Endothelial cell of umbilical vein (primary cell): ENCODE data around the gene SMCP. TPM values are rescaled to one million over a fixed set of nuclear protein-coding genes. Genes with fewer than 3 reads are reported as not detected.

Source experiments
- BruUV-seq: library from RNA; stranded (reverse); fragments of 400-500 nt; replicated peaks from 2 replicates; lab custom pipeline; 2021; lab: Mats Ljungman, UMichigan
- CTCF ChIA-PET: fragments of 300-600, 350-600 bp; sonication (Branson Sonifier 250); formaldehyde crosslinking; loops from one replicate; lab custom pipeline; 2021; ENCODE audit warnings: antibody characterized with exemption, inconsistent platforms; lab: Charles Lee
- POLR2A ChIA-PET: fragments of 300-600, 350-600 bp; sonication (Branson Sonifier 250); formaldehyde crosslinking; loops from one replicate; lab custom pipeline; 2021; ENCODE audit warnings: antibody characterized with exemption, inconsistent platforms; lab: Charles Lee
- DNase-seq: peaks from one replicate; pipeline ENCODE4 v3.0.0-alpha.2; 2011; ENCODE audit warnings: low read depth, low spot score
- FAIRE-seq: peaks from 2 replicates; lab custom pipeline; 2011; peaks lifted over from hg19 to GRCh38; lab: Jason Lieb, UNC
- H2AFZ ChIP-seq: 2 replicates; pipeline ENCODE4 v1.6.0; 2012; ENCODE audit warnings: low read depth, low read length, control low read depth, inconsistent platforms
- H3K27ac ChIP-seq: 2 replicates; pipeline ENCODE4 v1.5.1; 2011; ENCODE audit warnings: low read depth, mild to moderate bottlenecking, control low read depth, low read length, moderate library complexity; ENCODE audit not compliant: insufficient read depth
- H3K27me3 ChIP-seq, 2 experiments: 2 replicates each; pipeline versions ENCODE4 v1.6.0 to v1.6.1; 2011; ENCODE audit warnings: low read length in 2 of 2, mixed read lengths in 1 of 2; ENCODE audit not compliant: control insufficient read depth in 2 of 2, insufficient read depth in 2 of 2
- H3K36me3 ChIP-seq, 2 experiments: 2 replicates in 1 of 2; 3 replicates in 1 of 2; pipeline ENCODE4 v1.5.1; 2011; ENCODE audit warnings: low read length in 2 of 2, mild to moderate bottlenecking in 1 of 2, moderate library complexity in 1 of 2; ENCODE audit not compliant: control insufficient read depth in 2 of 2, insufficient read depth in 2 of 2; ENCODE audit errors: extremely low read depth in 1 of 2
- H3K4me1 ChIP-seq: 3 replicates; pipeline ENCODE4 v1.5.1; 2011; ENCODE audit warnings: mild to moderate bottlenecking, low read length; ENCODE audit not compliant: control insufficient read depth, insufficient read depth; ENCODE audit errors: extremely low read depth
- H3K4me2 ChIP-seq: 2 replicates; pipeline ENCODE4 v1.6.1; 2011; ENCODE audit warnings: low read length, control low read depth, mixed read lengths; ENCODE audit not compliant: insufficient read depth
- H3K4me3 ChIP-seq, 3 experiments: fragments of 200-600 bp in 1 of 3; sonication (generic), shearing (Covaris generic) in 1 of 3; replicated peaks in 1 of 3; 2 replicates each; pipeline ENCODE4 v1.5.1; 2011 to 2016; ENCODE audit warnings: control low read depth in 3 of 3, low read length in 3 of 3, mild to moderate bottlenecking in 2 of 3, inconsistent platforms in 1 of 3, low read depth in 1 of 3, moderate library complexity in 1 of 3; ENCODE audit not compliant: insufficient read depth in 1 of 3
- H3K79me2 ChIP-seq: 2 replicates; pipeline ENCODE4 v1.6.0; 2012; ENCODE audit warnings: low read length, inconsistent platforms; ENCODE audit not compliant: control insufficient read depth, insufficient read depth
- H3K9ac ChIP-seq: replicated peaks from 2 replicates; pipeline ENCODE3; 2011; ENCODE audit warnings: low read length, control low read depth; ENCODE audit not compliant: insufficient read depth; ENCODE audit errors: extremely low read depth
- H3K9me1 ChIP-seq: replicated peaks from 3 replicates; pipeline ENCODE4 v1.6.0; 2011; ENCODE audit warnings: mild to moderate bottlenecking, low read length; ENCODE audit not compliant: control insufficient read depth, insufficient read depth; ENCODE audit errors: extremely low read depth
- H3K9me3 ChIP-seq: replicated peaks from 2 replicates; pipeline ENCODE4 v1.5.1; 2012; ENCODE audit warnings: low read length, inconsistent platforms; ENCODE audit not compliant: control insufficient read depth, insufficient read depth
- H4K20me1 ChIP-seq: replicated peaks from 2 replicates; pipeline ENCODE3; 2011; ENCODE audit warnings: mild to moderate bottlenecking, low read length; ENCODE audit not compliant: control insufficient read depth, insufficient read depth; ENCODE audit errors: extremely low read depth
- CTCF ChIP-seq, 2 donors: IDR thresholded peaks; 1 replicate in 1 of 2; 2 replicates in 1 of 2; pipeline ENCODE4 v1.5.1; 2011; ENCODE audit warnings: low read length in 2 of 2, mild to moderate bottlenecking in 2 of 2, moderate library complexity in 2 of 2, control low read depth in 1 of 2, inconsistent platforms in 1 of 2, low read depth in 1 of 2; ENCODE audit not compliant: insufficient read depth in 1 of 2; ENCODE audit errors: extremely low read depth in 1 of 2
- EZH2 ChIP-seq: IDR thresholded peaks from 2 replicates; pipeline ENCODE4 v1.6.1; 2012; ENCODE audit warnings: borderline replicate concordance, low read depth, mild to moderate bottlenecking, moderate library complexity, low read length, inconsistent platforms; ENCODE audit not compliant: severe bottlenecking
- FOS ChIP-seq: IDR thresholded peaks from 2 replicates; pipeline ENCODE4 v1.6.1; 2011; ENCODE audit warnings: mild to moderate bottlenecking, low read length, moderate library complexity, borderline replicate concordance; ENCODE audit not compliant: insufficient read depth
- GATA2 ChIP-seq: IDR thresholded peaks from 2 replicates; pipeline ENCODE4 v1.7.0; 2011; ENCODE audit warnings: low read depth, mild to moderate bottlenecking, moderate library complexity, mixed read lengths, low read length; ENCODE audit not compliant: insufficient read length, insufficient read depth
- JUN ChIP-seq: IDR thresholded peaks from 2 replicates; pipeline ENCODE4 v1.6.1; 2011; ENCODE audit warnings: borderline replicate concordance, low read depth; ENCODE audit not compliant: insufficient read length, insufficient read depth
- MAX ChIP-seq: IDR thresholded peaks from 2 replicates; pipeline ENCODE4 v1.6.1; 2011; ENCODE audit not compliant: insufficient read depth, insufficient read length
- MYC ChIP-seq: IDR thresholded peaks from one replicate; pipeline ENCODE4 v1.6.1; 2011; ENCODE audit warnings: mild to moderate bottlenecking, low read depth, low read length
- POLR2A ChIP-seq: IDR thresholded peaks from 2 replicates; pipeline ENCODE4 v1.6.1; 2012; ENCODE audit warnings: low read depth, mild to moderate bottlenecking, control low read depth, low read length
- POLR2AphosphoS5 ChIP-seq: IDR thresholded peaks from 2 replicates; pipeline ENCODE4 v1.6.1; 2012; ENCODE audit warnings: low read depth, mild to moderate bottlenecking, control low read depth, low read length, moderate library complexity; ENCODE audit not compliant: insufficient read depth
- dilution Hi-C: fragments of 300-500 bp; cut with MboI; formaldehyde crosslinking; loops from one replicate; pipeline ENCODE4 v1.15.0; 2019; ENCODE audit warnings: low sequenced_read_pairs; ENCODE audit not compliant: extremely low pct_ligation_motif_present
- intact Hi-C: fragments of 100-400 bp; cut with micrococcal nuclease; formaldehyde crosslinking; loops from one replicate; pipeline ENCODE4 v1.10.0; 2022
- polyA plus RNA-seq, 4 experiments: library from polyadenylated mRNA; depleted of rRNA in 3 of 4; stranded (reverse) in 3 of 4; unstranded in 1 of 4; fragments of >200 nt; gene quantifications; 2 replicates each; pipeline versions ENCODE4 v1.2.1 to v1.2.3, GENCODE V29; 2011 to 2012; ENCODE audit warnings: missing spikeins in 1 of 4
- total RNA-seq: library from RNA; stranded (reverse); gene quantifications from 2 replicates; pipeline ENCODE4 v1.2.3, GENCODE V29; 2021

The SMCP gene
- total and polyA plus RNA-seq, 2 donors (not counting 3 experiments of a cell fraction or from before 2014, with no cell fraction given), result not detected

- DNase-seq (no peak), FAIRE-seq (no peak)
- no peaks in the 10 kb centered on the region for H4K20me1 ChIP-seq
- no peaks in the 10 kb centered on the region for H3K36me3 ChIP-seq
- no peak overlapping the region for H2AFZ ChIP-seq
- BruUV-seq, result no TSS peak
- no peaks in the 10 kb centered on the region for H3K27me3 ChIP-seq
- H3K9me1 ChIP-seq, result no peaks in the 10 kb centered on the region
- dilution Hi-C loops (no loop called here), intact Hi-C loops (no loop called here)
- H3K27ac ChIP-seq, result no peak overlapping the region
- no peak overlapping the region for H3K4me3 ChIP-seq
- no peaks in the 10 kb centered on the region for H3K9me3 ChIP-seq
- TF ChIP-seq POLR2AphosphoS5 (no peak), CTCF (IDR thresholded peaks at IDR 0.05; ENCODE audit: extremely low read depth in 1 of 2, insufficient read depth in 1 of 2, low read depth in 1 of 2, low read length in 2 of 2) (no peak), POLR2A (no peak), JUN (no peak), MYC (no peak), FOS (no peak), EZH2 (no peak), GATA2 (no peak), MAX (no peak)
- POLR2A ChIA-PET, result no interaction called here
- no peak overlapping the region for H3K4me2 ChIP-seq
- CTCF ChIA-PET, result no interaction called here
- H3K9ac ChIP-seq, result no peak overlapping the region
- H3K4me1 ChIP-seq, result no peaks in the 10 kb centered on the region
- H3K79me2 ChIP-seq, result no peaks in the 10 kb centered on the region
Observed at GRCh38 chr1:152884506-152884905, 6.4 kb downstream of the SMCP start.
